Measurements from ENCODE around the gene SPDYE8. TPM values are rescaled to one million over a fixed set of nuclear protein-coding genes. Genes with fewer than 3 reads are reported as not detected.
"Not testable (repeated sequence)": the region's sequence is repeated elsewhere in the genome, so short reads cannot be mapped to it uniquely, and the experiment has no call there.

The SPDYE8 gene
- total and polyA plus RNA-seq, 2 of the 13 experiments (the other 11 are each of a cell fraction or from before 2014, with no cell fraction given) = not detected

- H2AFZ ChIP-seq (ENCODE audit: low read length); POLR2A ChIA-PET; H3K4me1 ChIP-seq (ENCODE audit: insufficient read depth, low read length); H3K79me2 ChIP-seq (ENCODE audit: insufficient read depth, low read length); H3K36me3 ChIP-seq (replicated peaks in 1 of 2; ENCODE audit: control insufficient read depth in 1 of 2, insufficient read depth in 2 of 2, low read length in 2 of 2); CTCF ChIA-PET (ENCODE audit: low intra/inter-chr PET ratio, low total read pairs); FAIRE-seq; H3K27me3 ChIP-seq (ENCODE audit: control insufficient read depth in 1 of 2, insufficient read depth in 2 of 2, low read length in 2 of 2); DNase-seq (ENCODE audit: low spot score); H3K9me3 ChIP-seq (ENCODE audit: low read length); intact Hi-C loops (cut with micrococcal nuclease; ENCODE audit: unreplicated experiment); H4K20me1 ChIP-seq (ENCODE audit: insufficient read depth, low read length); BruUV-seq (replicated peaks); in situ Hi-C loops (cut with HindIII; ENCODE audit: extremely low pct_ligation_motif_present, low pct_unique_long_range_greater_than_20kb): not testable (repeated sequence)
- Histone ChIP-seq H3K4me3 (replicated peaks in 1 of 3; ENCODE audit: insufficient read depth in 1 of 3, low read depth in 2 of 3, low read length in 3 of 3) (peak overlapping the region; percentile 49 to 70 (median 65); a peak in 5 of 6 replicates), H3K27ac (ENCODE audit: extremely low read length, insufficient read depth, low read length) (peak overlapping the region; percentile 77), H3K4me2 (ENCODE audit: low read depth, low read length) (peak overlapping the region; percentile 47), H3K9ac (ENCODE audit: insufficient read depth, low read depth, low read length) (peak overlapping the region; percentile 70)
- WGBS (ENCODE audit: low lambda C conversion rate) = 0% methylated on average over 18 of the region's 66 CpGs
- peak; percentile 95 for ATAC-seq
- TF ChIP-seq DR1 (CRISPR knock-in tag; IDR thresholded peaks at IDR 0.05) = peak; percentile 32; the same call in 1 of the 2 replicates
- peak; percentile 35; the same call in 1 of the 2 replicates for TF ChIP-seq ARID4A (CRISPR knock-in tag; IDR thresholded peaks at IDR 0.05; ENCODE audit: borderline replicate concordance)
- 0 out of 2 replicates have a peak, but pooled peaks have one; percentile 36 for TF ChIP-seq RXRA (CRISPR knock-in tag; IDR thresholded peaks at IDR 0.05)
- peak; percentile 85 for TF ChIP-seq NFYC (CRISPR knock-in tag; IDR thresholded peaks at IDR 0.05)
- TF ChIP-seq MXI1 (IDR thresholded peaks at IDR 0.05; ENCODE audit: borderline replicate concordance, low read depth, low read length) = peak; percentile 34; the same call in 1 of the 3 replicates
- TF ChIP-seq MYC (CRISPR knock-in tag; IDR thresholded peaks at IDR 0.05; ENCODE audit: borderline replicate concordance) = peak; percentile 67; the same call in 1 of the 2 replicates
- peak; percentile 32; the same call in 1 of the 2 replicates for TF ChIP-seq ZFX (CRISPR knock-in tag; IDR thresholded peaks at IDR 0.05; ENCODE audit: low read depth)
- TF ChIP-seq, protein P1, sequence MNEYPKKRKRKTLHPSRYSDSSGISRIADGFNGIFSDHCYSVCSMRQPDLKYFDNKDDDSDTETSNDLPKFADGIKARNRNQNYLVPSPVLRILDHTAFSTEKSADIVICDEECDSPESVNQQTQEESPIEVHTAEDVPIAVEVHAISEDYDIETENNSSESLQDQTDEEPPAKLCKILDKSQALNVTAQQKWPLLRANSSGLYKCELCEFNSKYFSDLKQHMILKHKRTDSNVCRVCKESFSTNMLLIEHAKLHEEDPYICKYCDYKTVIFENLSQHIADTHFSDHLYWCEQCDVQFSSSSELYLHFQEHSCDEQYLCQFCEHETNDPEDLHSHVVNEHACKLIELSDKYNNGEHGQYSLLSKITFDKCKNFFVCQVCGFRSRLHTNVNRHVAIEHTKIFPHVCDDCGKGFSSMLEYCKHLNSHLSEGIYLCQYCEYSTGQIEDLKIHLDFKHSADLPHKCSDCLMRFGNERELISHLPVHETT (CRISPR knock-in tag; conservative IDR thresholded peaks at IDR 0.05) = peak; percentile 39; the same call in 1 of the 2 replicates
- TF ChIP-seq, protein P2, sequence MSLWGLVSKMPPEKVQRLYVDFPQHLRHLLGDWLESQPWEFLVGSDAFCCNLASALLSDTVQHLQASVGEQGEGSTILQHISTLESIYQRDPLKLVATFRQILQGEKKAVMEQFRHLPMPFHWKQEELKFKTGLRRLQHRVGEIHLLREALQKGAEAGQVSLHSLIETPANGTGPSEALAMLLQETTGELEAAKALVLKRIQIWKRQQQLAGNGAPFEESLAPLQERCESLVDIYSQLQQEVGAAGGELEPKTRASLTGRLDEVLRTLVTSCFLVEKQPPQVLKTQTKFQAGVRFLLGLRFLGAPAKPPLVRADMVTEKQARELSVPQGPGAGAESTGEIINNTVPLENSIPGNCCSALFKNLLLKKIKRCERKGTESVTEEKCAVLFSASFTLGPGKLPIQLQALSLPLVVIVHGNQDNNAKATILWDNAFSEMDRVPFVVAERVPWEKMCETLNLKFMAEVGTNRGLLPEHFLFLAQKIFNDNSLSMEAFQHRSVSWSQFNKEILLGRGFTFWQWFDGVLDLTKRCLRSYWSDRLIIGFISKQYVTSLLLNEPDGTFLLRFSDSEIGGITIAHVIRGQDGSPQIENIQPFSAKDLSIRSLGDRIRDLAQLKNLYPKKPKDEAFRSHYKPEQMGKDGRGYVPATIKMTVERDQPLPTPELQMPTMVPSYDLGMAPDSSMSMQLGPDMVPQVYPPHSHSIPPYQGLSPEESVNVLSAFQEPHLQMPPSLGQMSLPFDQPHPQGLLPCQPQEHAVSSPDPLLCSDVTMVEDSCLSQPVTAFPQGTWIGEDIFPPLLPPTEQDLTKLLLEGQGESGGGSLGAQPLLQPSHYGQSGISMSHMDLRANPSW (CRISPR knock-in tag; IDR thresholded peaks at IDR 0.05; ENCODE audit: borderline replicate concordance) = 0 out of 2 replicates have a peak, but pooled peaks have one; percentile 34
- peak; percentile 68; the same call in 1 of the 2 replicates for TF ChIP-seq KMT2B (CRISPR knock-in tag; IDR thresholded peaks at IDR 0.05)
- TF ChIP-seq, protein P3, sequence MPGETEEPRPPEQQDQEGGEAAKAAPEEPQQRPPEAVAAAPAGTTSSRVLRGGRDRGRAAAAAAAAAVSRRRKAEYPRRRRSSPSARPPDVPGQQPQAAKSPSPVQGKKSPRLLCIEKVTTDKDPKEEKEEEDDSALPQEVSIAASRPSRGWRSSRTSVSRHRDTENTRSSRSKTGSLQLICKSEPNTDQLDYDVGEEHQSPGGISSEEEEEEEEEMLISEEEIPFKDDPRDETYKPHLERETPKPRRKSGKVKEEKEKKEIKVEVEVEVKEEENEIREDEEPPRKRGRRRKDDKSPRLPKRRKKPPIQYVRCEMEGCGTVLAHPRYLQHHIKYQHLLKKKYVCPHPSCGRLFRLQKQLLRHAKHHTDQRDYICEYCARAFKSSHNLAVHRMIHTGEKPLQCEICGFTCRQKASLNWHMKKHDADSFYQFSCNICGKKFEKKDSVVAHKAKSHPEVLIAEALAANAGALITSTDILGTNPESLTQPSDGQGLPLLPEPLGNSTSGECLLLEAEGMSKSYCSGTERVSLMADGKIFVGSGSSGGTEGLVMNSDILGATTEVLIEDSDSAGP (CRISPR knock-in tag; IDR thresholded peaks at IDR 0.05; ENCODE audit: borderline replicate concordance) = 0 out of 2 replicates have a peak, but pooled peaks have one; percentile 49
- peak; percentile 31; the same call in 1 of the 2 replicates for TF ChIP-seq ETV5 (CRISPR knock-in tag; IDR thresholded peaks at IDR 0.05; ENCODE audit: borderline replicate concordance)
- TF ChIP-seq KMT2A (CRISPR knock-in tag; IDR thresholded peaks at IDR 0.05) = peak; percentile 72
These were observed 23.7 kb downstream of the SPDYE8 start for GRCh38 chr7:73005693-73006447.
